Measurements from ENCODE around the gene VEGFD. TPM values are rescaled to one million over a fixed set of nuclear protein-coding genes. Genes with fewer than 3 reads are reported as not detected.

VEGFD gene
- total RNA-seq, 1 donor from 2014 or later = not detected

GRCh38 chrX:15299941-15300851, 84.0 kb downstream of the VEGFD start:
- DNase-seq (ENCODE audit: low read depth) = peak; percentile 16
- TF ChIP-seq CTCF (conservative IDR thresholded peaks at IDR 0.05; ENCODE audit: low read depth, low read length) = peak; percentile 50
- H3K4me3 ChIP-seq (ENCODE audit: low read depth, low read length) = no peak overlapping the region

- no peak for DNase-seq (ENCODE audit: low read depth)
- no peak for TF ChIP-seq CTCF (conservative IDR thresholded peaks at IDR 0.05; ENCODE audit: low read depth, low read length)
Observed at GRCh38 chrX:15298780-15299179, 85.4 kb downstream of the VEGFD start.

DNA sequence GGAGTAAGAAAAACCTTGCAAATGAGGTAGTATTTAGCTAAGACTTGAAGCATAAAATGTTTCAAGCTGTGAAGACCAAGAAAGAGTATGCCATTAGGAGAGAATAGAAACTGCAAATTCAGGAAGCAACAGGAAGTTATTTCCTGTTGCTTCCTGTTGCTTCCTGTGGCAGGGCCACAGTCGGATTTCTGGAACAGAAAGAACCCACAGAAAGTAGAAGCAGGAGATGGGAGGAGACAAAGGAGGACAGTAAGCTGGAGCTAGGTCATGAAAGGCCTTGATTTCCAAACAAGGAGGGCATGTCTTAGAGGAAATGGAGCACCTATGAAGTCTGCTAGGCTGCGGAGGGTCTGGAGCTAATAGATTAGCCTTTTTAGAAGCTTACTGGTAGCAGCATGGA, 86.0 kb downstream of the VEGFD start:
- H3K4me3 ChIP-seq (ENCODE audit: low read depth, low read length) = no peak overlapping the region
- TF ChIP-seq CTCF (conservative IDR thresholded peaks at IDR 0.05; ENCODE audit: low read depth, low read length) = no peak
- no peak for DNase-seq (ENCODE audit: low read depth)

More at GRCh38 chrX:15298780-15299179, 85.4 kb downstream of the VEGFD start:
- no peak overlapping the region for H3K4me3 ChIP-seq (ENCODE audit: low read depth, low read length)

Other genes starting within 250 kb of the VEGFD start
- gene ASB9, start 114.3 kb downstream of the VEGFD start, total RNA-seq = 6.3 and 9.6 TPM in 2 replicates
- gene ASB11, start 68.8 kb downstream of the VEGFD start, total RNA-seq = not detected in 2 replicates
- 8.8 and 9.5 TPM in 2 replicates for gene PIGA, start 48.9 kb downstream of the VEGFD start, total RNA-seq
- 12.7 and 16.1 TPM in 2 replicates for gene PIR, start 108.9 kb upstream of the VEGFD start, total RNA-seq
- gene BMX, start 116.4 kb upstream of the VEGFD start, total RNA-seq = not detected in 2 replicates
- 0.06 TPM in 1 of 2 replicates, not detected in the other for gene ACE2, start 216.5 kb upstream of the VEGFD start, total RNA-seq